Transverse colon (tissue), 4 donors: ENCODE data around the gene INO80. TPM values are rescaled to one million over a fixed set of nuclear protein-coding genes. Genes with fewer than 3 reads are reported as not detected.

ENCODE experiments used
- DNase-seq: peaks from one replicate; pipeline ENCODE4 v3.0.0-alpha.2; 2019
- H3K27ac ChIP-seq, 4 donors: fragments of 200-600 bp; sonication (generic); 2 replicates each; pipeline ENCODE4 v1.5.1; 2016 to 2018; ENCODE audit warnings: inconsistent platforms in 4 of 4
- H3K27me3 ChIP-seq: fragments of 200-600 bp; sonication (generic); 2 replicates; pipeline ENCODE4 v1.5.1; 2017; ENCODE audit warnings: inconsistent platforms
- H3K36me3 ChIP-seq, 4 donors: fragments of 200-600 bp; sonication (generic); 2 replicates each; pipeline ENCODE4 v1.5.1; 2017 to 2019; ENCODE audit warnings: inconsistent platforms in 4 of 4
- H3K4me1 ChIP-seq, 4 donors: fragments of 200-600 bp; sonication (generic); 2 replicates each; pipeline ENCODE4 v1.5.1; 2017 to 2020; ENCODE audit warnings: inconsistent platforms in 4 of 4
- H3K4me3 ChIP-seq, 4 donors: fragments of 200-600 bp; sonication (generic); 1 replicate in 1 of 4; 2 replicates in 3 of 4; pipeline versions ENCODE4 v1.5.1 to v1.6.1; 2017 to 2019; ENCODE audit warnings: inconsistent platforms in 4 of 4
- H3K9me3 ChIP-seq, 2 donors: fragments of 200-600 bp; sonication (generic); 2 replicates each; pipeline ENCODE4 v1.5.1; 2017 to 2019; ENCODE audit warnings: inconsistent platforms in 2 of 2
- EP300 ChIP-seq: sonication (generic); formaldehyde crosslinking; IDR thresholded peaks from one replicate; pipeline ENCODE4 v1.6.1; 2017; ENCODE audit warnings: antibody characterized with exemption, low read depth
- POLR2A ChIP-seq: fragments of 450-650 bp; IDR thresholded peaks from one replicate; pipeline ENCODE4 v1.6.1; 2016; ENCODE audit warnings: antibody characterized with exemption, mild to moderate bottlenecking, moderate library complexity
- POLR2AphosphoS5 ChIP-seq, 3 donors: sonication (generic); formaldehyde crosslinking; IDR thresholded peaks; one replicate each; pipeline ENCODE4 v1.6.1; 2016; ENCODE audit warnings: antibody characterized with exemption in 3 of 3
- WGBS, 2 donors: methylation state at CpG; one replicate each; pipeline ENCODE4 v1.1.5; 2018; ENCODE audit warnings: low coverage in 1 of 2; 5-methylcytosine and 5-hydroxymethylcytosine counted together
- in situ Hi-C, 4 donors: fragments of 200-750 bp; cut with MboI; loops; one replicate each; pipeline versions ENCODE4 v1.15.0 to v1.15.1; 2017; ENCODE audit warnings: low sequenced_read_pairs in 3 of 4, low pct_ligation_motif_present in 1 of 4, low pct_unique_long_range_greater_than_20kb in 1 of 4
- intact Hi-C: fragments of 100-400 bp; cut with DNase I; formaldehyde crosslinking; loops from one replicate; pipeline ENCODE4 v1.15.1; 2023; ENCODE audit warnings: low total_unique reads
- total RNA-seq, 4 donors: library from RNA; depleted of rRNA; stranded (reverse); fragments of >200 nt; gene quantifications; one replicate each; pipeline ENCODE4 v1.1.0, GENCODE V29; 2016
- TF ChIP-seq, protein P1 (sequence below), 5 experiments: fragments of 200-600 bp in 3 of 5; fragments of 450-650 bp in 2 of 5; sonication (generic) in 3 of 5; IDR thresholded peaks; 1 replicate in 2 of 5; 2 replicates in 3 of 5; pipeline ENCODE4 v1.5.1; 2016 to 2017; ENCODE audit warnings: antibody characterized with exemption in 5 of 5, inconsistent platforms in 3 of 5, mild to moderate bottlenecking in 2 of 5, moderate library complexity in 1 of 5

The INO80 gene
- total RNA-seq, 4 donors from 2014 or later, result 21.8 to 69.1 (median 29.8) TPM

GRCh38 chr15:41160639-41161315 lies 44.7 kb upstream of the INO80 start:
- no peak for DNase-seq
- no peaks in the 10 kb centered on the region for H3K9me3 ChIP-seq
- in situ Hi-C loops (no loop called here), intact Hi-C loops (loop anchor here (10.0 kb wide), 1 partner anchor 96 kb away; no protein-coding TSS in a partner anchor)
- TF ChIP-seq, protein P1, sequence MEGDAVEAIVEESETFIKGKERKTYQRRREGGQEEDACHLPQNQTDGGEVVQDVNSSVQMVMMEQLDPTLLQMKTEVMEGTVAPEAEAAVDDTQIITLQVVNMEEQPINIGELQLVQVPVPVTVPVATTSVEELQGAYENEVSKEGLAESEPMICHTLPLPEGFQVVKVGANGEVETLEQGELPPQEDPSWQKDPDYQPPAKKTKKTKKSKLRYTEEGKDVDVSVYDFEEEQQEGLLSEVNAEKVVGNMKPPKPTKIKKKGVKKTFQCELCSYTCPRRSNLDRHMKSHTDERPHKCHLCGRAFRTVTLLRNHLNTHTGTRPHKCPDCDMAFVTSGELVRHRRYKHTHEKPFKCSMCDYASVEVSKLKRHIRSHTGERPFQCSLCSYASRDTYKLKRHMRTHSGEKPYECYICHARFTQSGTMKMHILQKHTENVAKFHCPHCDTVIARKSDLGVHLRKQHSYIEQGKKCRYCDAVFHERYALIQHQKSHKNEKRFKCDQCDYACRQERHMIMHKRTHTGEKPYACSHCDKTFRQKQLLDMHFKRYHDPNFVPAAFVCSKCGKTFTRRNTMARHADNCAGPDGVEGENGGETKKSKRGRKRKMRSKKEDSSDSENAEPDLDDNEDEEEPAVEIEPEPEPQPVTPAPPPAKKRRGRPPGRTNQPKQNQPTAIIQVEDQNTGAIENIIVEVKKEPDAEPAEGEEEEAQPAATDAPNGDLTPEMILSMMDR (IDR thresholded peaks at IDR 0.05), result no peak
- TF ChIP-seq POLR2AphosphoS5 (IDR thresholded peaks at IDR 0.05), result no peak
- TF ChIP-seq EP300, result no peak
- TF ChIP-seq POLR2A, result no peak
- H3K27ac ChIP-seq, result no peak overlapping the region
- no peaks in the 10 kb centered on the region for H3K4me1 ChIP-seq
- no peaks in the 10 kb centered on the region for H3K36me3 ChIP-seq
- no peaks in the 10 kb centered on the region for H3K27me3 ChIP-seq
- H3K4me3 ChIP-seq, result no peak overlapping the region
- 81 to 86% methylated on average over 11 to 15 of the region's 15 CpGs for WGBS, 2 donors

- DNase-seq, result no peak
- TF ChIP-seq EP300 (no peak), POLR2A (no peak), POLR2AphosphoS5 (IDR thresholded peaks at IDR 0.05) (no peak)
- TF ChIP-seq, protein P1 (IDR thresholded peaks at IDR 0.05), result no peak
- intact Hi-C loops, result no loop called here
- H3K4me3 ChIP-seq, result no peak overlapping the region
- no peaks in the 10 kb centered on the region for H3K36me3 ChIP-seq
- H3K27ac ChIP-seq, result no peak overlapping the region
- WGBS, 2 donors, result 56 to 58% methylated on average over 2 of the region's 2 CpGs
- H3K4me1 ChIP-seq, result no peaks in the 10 kb centered on the region
- H3K9me3 ChIP-seq, result no peaks in the 10 kb centered on the region
- in situ Hi-C loops, result no loop called here
- H3K27me3 ChIP-seq, result no peaks in the 10 kb centered on the region
Measured at GRCh38 chr15:41154412-41154811, 38.3 kb upstream of the INO80 start.

DNA sequence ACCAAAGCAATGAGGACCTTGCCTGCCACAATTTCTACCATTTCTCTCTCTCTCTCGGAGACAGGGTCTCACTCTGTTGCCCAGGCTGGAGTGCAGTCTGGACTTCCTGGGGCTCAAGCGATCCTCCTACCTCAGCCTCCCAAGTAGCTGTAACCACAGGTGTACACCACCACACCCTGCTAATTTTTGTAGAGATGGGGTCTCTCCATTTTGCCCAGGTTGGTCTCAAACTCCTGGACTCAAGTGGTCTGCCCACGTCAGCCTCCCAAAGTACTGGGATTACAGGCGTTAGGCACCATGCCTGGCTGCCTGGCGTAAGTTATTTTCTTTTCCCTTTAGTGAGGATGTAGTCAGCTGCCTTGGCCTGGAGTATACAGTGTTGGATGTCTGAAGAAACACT lies 37.7 kb upstream of the INO80 start:
- WGBS, 2 donors, result 86% methylated on average over 5 of the region's 5 CpGs; no CpG with 5 or more reads in 1 of the 2 donors
- in situ Hi-C loops, result no loop called here
- intact Hi-C loops, result no loop called here
- Histone ChIP-seq H3K4me3 (no peak overlapping the region), H3K27me3 (no peaks in the 10 kb centered on the region), H3K27ac (no peak overlapping the region), H3K4me1 (no peaks in the 10 kb centered on the region), H3K36me3 (no peaks in the 10 kb centered on the region), H3K9me3 (no peaks in the 10 kb centered on the region)
- TF ChIP-seq POLR2AphosphoS5 (IDR thresholded peaks at IDR 0.05), result no peak
- DNase-seq, result no peak

GRCh38 chr15:41151451-41152005 lies 35.4 kb upstream of the INO80 start:
- intact Hi-C loops (no loop called here), in situ Hi-C loops (no loop called here)
- Histone ChIP-seq H3K36me3 (no peaks in the 10 kb centered on the region), H3K27ac (no peak overlapping the region), H3K4me1 (no peaks in the 10 kb centered on the region), H3K9me3 (no peaks in the 10 kb centered on the region), H3K4me3 (no peak overlapping the region), H3K27me3 (no peaks in the 10 kb centered on the region)
- WGBS, 2 donors, result 95% methylated on average over 7 to 36 of the region's 37 CpGs
- TF ChIP-seq POLR2A (no peak), POLR2AphosphoS5 (IDR thresholded peaks at IDR 0.05) (no peak), EP300 (no peak)
- TF ChIP-seq, protein P1 (IDR thresholded peaks at IDR 0.05), result no peak
- DNase-seq, result no peak
